ENCODE measurements around the gene PECR. TPM values are rescaled to one million over a fixed set of nuclear protein-coding genes. Genes with fewer than 3 reads are reported as not detected.

PECR gene
- total RNA-seq, 4 donors from 2014 or later, result 1.2 to 25.4 (median 14.9) TPM

- TF ChIP-seq POLR2A (IDR thresholded peaks at IDR 0.05) (no peak), CTCF (IDR thresholded peaks at IDR 0.05) (no peak)
- no peak for DNase-seq
- Histone ChIP-seq H3K27ac (no peak overlapping the region), H3K4me1 (peaks cover 0 to 9% of the 10 kb centered on the region in 2 donors), H3K27me3 (no peaks in the 10 kb centered on the region), H3K36me3 (no peaks in the 10 kb centered on the region), H3K9me3 (no peaks in the 10 kb centered on the region), H3K4me3 (no peak overlapping the region)
- intact Hi-C loops (cut with DNase I; ENCODE audit: low total_unique reads), result no loop called here
Measured at GRCh38 chr2:216078776-216079175, 2.8 kb downstream of the PECR start.

GRCh38 chr2:216075510-216076485 is 5.8 kb downstream of the PECR start:
- no peak for DNase-seq
- Histone ChIP-seq H3K36me3 (no peaks in the 10 kb centered on the region), H3K4me3 (no peak overlapping the region), H3K27me3 (no peaks in the 10 kb centered on the region), H3K4me1 (peaks cover 0 to 6% of the 10 kb centered on the region in 2 donors), H3K9me3 (no peaks in the 10 kb centered on the region), H3K27ac (no peak overlapping the region)
- intact Hi-C loops (cut with DNase I; ENCODE audit: low total_unique reads), result no loop called here
- TF ChIP-seq CTCF (IDR thresholded peaks at IDR 0.05), result no peak
- TF ChIP-seq POLR2A (IDR thresholded peaks at IDR 0.05), result no peak

- TF ChIP-seq POLR2A (IDR thresholded peaks at IDR 0.05) (no peak), CTCF (IDR thresholded peaks at IDR 0.05) (no peak)
- Histone ChIP-seq H3K4me1 (no peaks in the 10 kb centered on the region), H3K27me3 (no peaks in the 10 kb centered on the region), H3K9me3 (no peaks in the 10 kb centered on the region), H3K36me3 (no peaks in the 10 kb centered on the region), H3K27ac (no peak overlapping the region), H3K4me3 (no peak overlapping the region)
- DNase-seq, result no peak
- intact Hi-C loops (cut with DNase I; ENCODE audit: low total_unique reads), result no loop called here
Measured at GRCh38 chr2:216074794-216075193, 6.8 kb downstream of the PECR start.

- H3K9me3 ChIP-seq, result no peaks in the 10 kb centered on the region
- intact Hi-C loops (cut with DNase I; ENCODE audit: low total_unique reads), result no loop called here
- H3K27ac ChIP-seq, result no peak overlapping the region
- no peaks in the 10 kb centered on the region for H3K4me1 ChIP-seq
- H3K27me3 ChIP-seq, result no peaks in the 10 kb centered on the region
- TF ChIP-seq CTCF (IDR thresholded peaks at IDR 0.05), result no peak
- TF ChIP-seq POLR2A (IDR thresholded peaks at IDR 0.05), result no peak
- DNase-seq, result no peak
- H3K36me3 ChIP-seq, result no peaks in the 10 kb centered on the region
- H3K4me3 ChIP-seq, result no peak overlapping the region
Measured at GRCh38 chr2:216074380-216074779, 7.2 kb downstream of the PECR start.

- Histone ChIP-seq H3K36me3 (no peaks in the 10 kb centered on the region), H3K9me3 (no peaks in the 10 kb centered on the region), H3K4me1 (no peaks in the 10 kb centered on the region), H3K27ac (no peak overlapping the region), H3K4me3 (no peak overlapping the region), H3K27me3 (no peaks in the 10 kb centered on the region)
- no peak for TF ChIP-seq CTCF (IDR thresholded peaks at IDR 0.05)
- TF ChIP-seq POLR2A (IDR thresholded peaks at IDR 0.05), result no peak
- no peak for DNase-seq
- intact Hi-C loops (cut with DNase I; ENCODE audit: low total_unique reads), result no loop called here
Measured at GRCh38 chr2:216073773-216074172, 7.8 kb downstream of the PECR start.

Data from uterus (tissue), 4 donors.